ENCODE data around the gene PRXL2A. TPM values are rescaled to one million over a fixed set of nuclear protein-coding genes. Genes with fewer than 3 reads are reported as not detected.

PRXL2A gene
- total and polyA plus RNA-seq, 10 of the 15 experiments (the other 5 are each of a cell fraction or from before 2014, with no cell fraction given), result 2.8 to 15.6 (median 11.1) TPM

DNA sequence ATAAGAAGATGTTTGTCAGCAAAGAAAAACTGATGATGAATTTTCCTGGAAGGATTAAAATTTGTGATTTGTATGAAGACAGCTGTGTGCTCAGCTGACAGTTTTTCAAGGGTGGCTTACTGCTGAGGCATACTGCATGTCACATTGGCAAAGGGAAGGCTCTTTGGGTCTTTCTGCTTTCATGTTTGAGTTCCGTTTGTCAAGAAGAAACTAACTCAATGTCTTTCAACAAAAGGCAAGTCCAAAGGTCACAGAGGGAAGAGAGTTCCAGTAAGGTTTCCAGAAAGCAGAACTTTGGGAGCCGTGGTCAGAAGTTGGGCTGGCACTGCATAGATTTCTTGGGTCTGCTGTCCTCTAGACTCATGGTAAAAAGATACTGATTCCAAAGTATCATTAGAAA, 34.8 kb upstream of the PRXL2A start:
- Histone ChIP-seq H3K27ac (ENCODE audit: control insufficient read depth, insufficient read depth) (no peak overlapping the region), H3K4me1 (ENCODE audit: control insufficient read depth, insufficient read depth, low read length) (no peaks in the 10 kb centered on the region), H2AFZ (ENCODE audit: control insufficient read depth, low read depth, low read length) (no peak overlapping the region), H3K4me2 (ENCODE audit: control insufficient read depth, insufficient read depth) (no peak overlapping the region), H3K79me2 (ENCODE audit: control insufficient read depth, insufficient read depth, low read length) (no peaks in the 10 kb centered on the region), H3K27me3 (replicated peaks in 1 of 2; ENCODE audit: control insufficient read depth in 2 of 2, insufficient read depth in 2 of 2, low read length in 1 of 2) (peaks cover 0 to 4% of the 10 kb centered on the region in 2 experiments; a peak in 2 of 4 replicates), H4K20me1 (ENCODE audit: control insufficient read depth, insufficient read depth) (no peaks in the 10 kb centered on the region), H3K9me3 (replicated peaks; ENCODE audit: control insufficient read depth, insufficient read depth, low read length) (no peaks in the 10 kb centered on the region), H3K36me3 (ENCODE audit: control insufficient read depth in 2 of 2, insufficient read depth in 2 of 2, low read length in 1 of 2) (no peaks in the 10 kb centered on the region), H3K4me3 (no peak overlapping the region), H3K9ac (ENCODE audit: control insufficient read depth, insufficient read depth, low read length) (no peak overlapping the region)
- in situ Hi-C loops (cut with MboI) (no loop called here), intact Hi-C loops (cut with micrococcal nuclease; ENCODE audit: unreplicated experiment) (no loop called here)
- ATAC-seq (no peak), FAIRE-seq (no peak), DNase-seq (ENCODE audit: low read depth, low spot score) (no peak)
- ChIA-PET SMC1A (ENCODE audit: uncharacterized antibody, unreplicated experiment) (interaction anchor here (1.3 kb wide), 1 partner anchor 132 kb away, joined by 3 read pairs; no protein-coding TSS in a partner anchor), RAD21 (ENCODE audit: unreplicated experiment) (no interaction called here), POLR2A (no interaction called here), CTCF (no interaction called here)
- TF ChIP-seq, protein P1, sequence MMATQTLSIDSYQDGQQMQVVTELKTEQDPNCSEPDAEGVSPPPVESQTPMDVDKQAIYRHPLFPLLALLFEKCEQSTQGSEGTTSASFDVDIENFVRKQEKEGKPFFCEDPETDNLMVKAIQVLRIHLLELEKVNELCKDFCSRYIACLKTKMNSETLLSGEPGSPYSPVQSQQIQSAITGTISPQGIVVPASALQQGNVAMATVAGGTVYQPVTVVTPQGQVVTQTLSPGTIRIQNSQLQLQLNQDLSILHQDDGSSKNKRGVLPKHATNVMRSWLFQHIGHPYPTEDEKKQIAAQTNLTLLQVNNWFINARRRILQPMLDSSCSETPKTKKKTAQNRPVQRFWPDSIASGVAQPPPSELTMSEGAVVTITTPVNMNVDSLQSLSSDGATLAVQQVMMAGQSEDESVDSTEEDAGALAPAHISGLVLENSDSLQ (IDR thresholded peaks at IDR 0.05), result no peak
- TF ChIP-seq BACH1 (IDR thresholded peaks at IDR 0.05; ENCODE audit: borderline replicate concordance), result no peak
- TF ChIP-seq, protein P2, sequence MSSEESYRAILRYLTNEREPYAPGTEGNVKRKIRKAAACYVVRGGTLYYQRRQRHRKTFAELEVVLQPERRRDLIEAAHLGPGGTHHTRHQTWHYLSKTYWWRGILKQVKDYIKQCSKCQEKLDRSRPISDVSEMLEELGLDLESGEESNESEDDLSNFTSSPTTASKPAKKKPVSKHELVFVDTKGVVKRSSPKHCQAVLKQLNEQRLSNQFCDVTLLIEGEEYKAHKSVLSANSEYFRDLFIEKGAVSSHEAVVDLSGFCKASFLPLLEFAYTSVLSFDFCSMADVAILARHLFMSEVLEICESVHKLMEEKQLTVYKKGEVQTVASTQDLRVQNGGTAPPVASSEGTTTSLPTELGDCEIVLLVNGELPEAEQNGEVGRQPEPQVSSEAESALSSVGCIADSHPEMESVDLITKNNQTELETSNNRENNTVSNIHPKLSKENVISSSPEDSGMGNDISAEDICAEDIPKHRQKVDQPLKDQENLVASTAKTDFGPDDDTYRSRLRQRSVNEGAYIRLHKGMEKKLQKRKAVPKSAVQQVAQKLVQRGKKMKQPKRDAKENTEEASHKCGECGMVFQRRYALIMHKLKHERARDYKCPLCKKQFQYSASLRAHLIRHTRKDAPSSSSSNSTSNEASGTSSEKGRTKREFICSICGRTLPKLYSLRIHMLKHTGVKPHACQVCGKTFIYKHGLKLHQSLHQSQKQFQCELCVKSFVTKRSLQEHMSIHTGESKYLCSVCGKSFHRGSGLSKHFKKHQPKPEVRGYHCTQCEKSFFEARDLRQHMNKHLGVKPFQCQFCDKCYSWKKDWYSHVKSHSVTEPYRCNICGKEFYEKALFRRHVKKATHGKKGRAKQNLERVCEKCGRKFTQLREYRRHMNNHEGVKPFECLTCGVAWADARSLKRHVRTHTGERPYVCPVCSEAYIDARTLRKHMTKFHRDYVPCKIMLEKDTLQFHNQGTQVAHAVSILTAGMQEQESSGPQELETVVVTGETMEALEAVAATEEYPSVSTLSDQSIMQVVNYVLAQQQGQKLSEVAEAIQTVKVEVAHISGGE (CRISPR knock-in tag; IDR thresholded peaks at IDR 0.05), result no peak
- TF ChIP-seq, protein P3, sequence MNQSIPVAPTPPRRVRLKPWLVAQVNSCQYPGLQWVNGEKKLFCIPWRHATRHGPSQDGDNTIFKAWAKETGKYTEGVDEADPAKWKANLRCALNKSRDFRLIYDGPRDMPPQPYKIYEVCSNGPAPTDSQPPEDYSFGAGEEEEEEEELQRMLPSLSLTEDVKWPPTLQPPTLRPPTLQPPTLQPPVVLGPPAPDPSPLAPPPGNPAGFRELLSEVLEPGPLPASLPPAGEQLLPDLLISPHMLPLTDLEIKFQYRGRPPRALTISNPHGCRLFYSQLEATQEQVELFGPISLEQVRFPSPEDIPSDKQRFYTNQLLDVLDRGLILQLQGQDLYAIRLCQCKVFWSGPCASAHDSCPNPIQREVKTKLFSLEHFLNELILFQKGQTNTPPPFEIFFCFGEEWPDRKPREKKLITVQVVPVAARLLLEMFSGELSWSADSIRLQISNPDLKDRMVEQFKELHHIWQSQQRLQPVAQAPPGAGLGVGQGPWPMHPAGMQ (IDR thresholded peaks at IDR 0.05; ENCODE audit: borderline replicate concordance), result no peak
- TF ChIP-seq ZNF207 (IDR thresholded peaks at IDR 0.05; ENCODE audit: borderline replicate concordance), result no peak
- no peak for TF ChIP-seq STAT1 (conservative IDR thresholded peaks at IDR 0.05)
- no peak for TF ChIP-seq ZNF274 (IDR thresholded peaks at IDR 0.05; ENCODE audit: insufficient read depth, insufficient read length)
- TF ChIP-seq SIN3A (IDR thresholded peaks at IDR 0.05; ENCODE audit: low read depth, low read length), result no peak
- no peak for TF ChIP-seq MTA2 (IDR thresholded peaks at IDR 0.05; ENCODE audit: low read depth)
- no peak for TF ChIP-seq SMC3 (IDR thresholded peaks at IDR 0.05; ENCODE audit: borderline replicate concordance, low read length)
- no peak for TF ChIP-seq IKZF2 (IDR thresholded peaks at IDR 0.05)
- TF ChIP-seq RBBP5 (conservative IDR thresholded peaks at IDR 0.05), result no peak
- no peak for TF ChIP-seq TBL1XR1 (IDR thresholded peaks at IDR 0.05; ENCODE audit: low read depth, low read length)
- TF ChIP-seq, protein P4, sequence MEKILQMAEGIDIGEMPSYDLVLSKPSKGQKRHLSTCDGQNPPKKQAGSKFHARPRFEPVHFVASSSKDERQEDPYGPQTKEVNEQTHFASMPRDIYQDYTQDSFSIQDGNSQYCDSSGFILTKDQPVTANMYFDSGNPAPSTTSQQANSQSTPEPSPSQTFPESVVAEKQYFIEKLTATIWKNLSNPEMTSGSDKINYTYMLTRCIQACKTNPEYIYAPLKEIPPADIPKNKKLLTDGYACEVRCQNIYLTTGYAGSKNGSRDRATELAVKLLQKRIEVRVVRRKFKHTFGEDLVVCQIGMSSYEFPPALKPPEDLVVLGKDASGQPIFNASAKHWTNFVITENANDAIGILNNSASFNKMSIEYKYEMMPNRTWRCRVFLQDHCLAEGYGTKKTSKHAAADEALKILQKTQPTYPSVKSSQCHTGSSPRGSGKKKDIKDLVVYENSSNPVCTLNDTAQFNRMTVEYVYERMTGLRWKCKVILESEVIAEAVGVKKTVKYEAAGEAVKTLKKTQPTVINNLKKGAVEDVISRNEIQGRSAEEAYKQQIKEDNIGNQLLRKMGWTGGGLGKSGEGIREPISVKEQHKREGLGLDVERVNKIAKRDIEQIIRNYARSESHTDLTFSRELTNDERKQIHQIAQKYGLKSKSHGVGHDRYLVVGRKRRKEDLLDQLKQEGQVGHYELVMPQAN (conservative IDR thresholded peaks at IDR 0.05), result no peak
- TF ChIP-seq TCF7 (IDR thresholded peaks at IDR 0.05; ENCODE audit: borderline replicate concordance), result no peak
- BruUV-seq (replicated peaks), result no TSS peak
- 6% methylated on average over 2 of the region's 2 CpGs for WGBS (ENCODE audit: insufficient coverage, insufficient replicate concordance, low lambda C conversion rate, missing lambda C conversion rate)

All from GM12878 (cell line).